HG02588 (cell line): ENCODE results near the gene LRRC59.
"Not testable (repeated sequence)": the region's sequence is repeated elsewhere in the genome, so short reads cannot be mapped to it uniquely, and the experiment has no call there.

Source experiments
- ATAC-seq: cut with Tn5 transposase; IDR thresholded peaks from one replicate; pipeline ENCODE4 v1.9.1; 2021; ENCODE audit warnings: mild to moderate bottlenecking, moderate library complexity; ENCODE audit not compliant: unreplicated experiment

LRRC59 gene

GRCh38 chr17:50424996-50425681, 27.8 kb upstream of the LRRC59 start:
- no peak for ATAC-seq

DNA sequence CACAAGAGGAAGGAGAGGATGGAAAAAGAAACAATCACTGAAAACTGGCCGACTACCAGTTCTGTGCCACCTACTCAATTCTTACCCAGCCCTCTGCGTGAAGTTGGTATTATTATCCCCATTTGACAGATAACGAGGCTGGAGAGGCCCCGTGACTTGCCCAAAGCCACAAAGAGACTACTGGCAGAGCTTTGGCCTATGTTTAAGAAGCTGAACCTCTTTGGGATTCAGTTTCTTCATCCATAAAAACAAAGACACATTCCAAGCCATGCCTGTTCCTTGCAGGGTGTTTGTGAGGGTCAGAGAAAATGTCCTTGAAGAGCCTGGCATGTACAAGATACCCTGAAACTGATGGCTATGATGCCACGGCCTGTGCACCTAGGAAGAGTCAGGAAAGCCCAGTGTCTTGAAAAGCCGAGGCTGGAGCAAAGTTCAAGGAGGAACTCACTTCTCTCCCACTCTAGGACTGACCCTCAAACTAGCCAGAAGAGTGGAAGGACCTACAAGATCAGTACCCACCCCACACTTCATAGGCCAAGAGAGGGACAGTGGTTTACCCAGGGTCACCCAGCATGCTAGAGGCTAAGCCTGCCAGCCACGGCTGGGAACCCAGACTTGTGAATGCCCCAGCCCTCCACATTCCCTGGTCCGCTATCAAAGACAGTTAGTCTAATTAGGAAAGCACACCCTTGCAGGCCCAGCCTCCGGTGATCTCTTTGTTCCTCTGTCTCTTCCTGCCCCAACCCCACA, 27.1 kb upstream of the LRRC59 start:
- no peak for ATAC-seq

GRCh38 chr17:50423553-50424159, 26.3 kb upstream of the LRRC59 start:
- ATAC-seq: no peak

- ATAC-seq: no peak
Measured at GRCh38 chr17:50422738-50423137, 25.4 kb upstream of the LRRC59 start.

GRCh38 chr17:50421308-50422051, 24.2 kb upstream of the LRRC59 start:
- no peak for ATAC-seq

GRCh38 chr17:50420419-50421112, 23.2 kb upstream of the LRRC59 start:
- no peak for ATAC-seq

DNA sequence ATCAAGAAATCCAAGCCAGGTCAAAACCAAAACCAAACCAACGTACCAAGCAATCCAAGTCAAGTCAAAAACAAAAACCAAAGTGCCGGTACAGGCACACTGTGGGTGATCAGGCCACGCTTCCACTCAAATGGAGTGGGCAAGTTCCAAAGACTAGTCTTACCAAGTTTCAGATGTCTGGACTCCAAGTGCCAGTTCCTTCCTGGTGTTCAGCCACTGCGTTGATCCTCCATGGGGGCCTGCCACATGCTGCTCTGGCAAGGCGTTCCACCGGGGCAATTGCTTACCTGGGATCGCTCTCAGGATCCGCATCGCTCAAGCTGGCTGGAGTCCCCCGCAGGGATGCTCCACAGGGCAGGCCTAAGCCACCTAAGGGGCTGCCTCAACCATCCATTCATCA, 22.3 kb upstream of the LRRC59 start:
- ATAC-seq: not testable (repeated sequence)

GRCh38 chr17:50414808-50415207, 17.5 kb upstream of the LRRC59 start:
- ATAC-seq: no peak

- no peak for ATAC-seq
Measured at GRCh38 chr17:50412188-50412732, 14.9 kb upstream of the LRRC59 start.

GRCh38 chr17:50407921-50408320, 10.6 kb upstream of the LRRC59 start:
- no peak for ATAC-seq

DNA sequence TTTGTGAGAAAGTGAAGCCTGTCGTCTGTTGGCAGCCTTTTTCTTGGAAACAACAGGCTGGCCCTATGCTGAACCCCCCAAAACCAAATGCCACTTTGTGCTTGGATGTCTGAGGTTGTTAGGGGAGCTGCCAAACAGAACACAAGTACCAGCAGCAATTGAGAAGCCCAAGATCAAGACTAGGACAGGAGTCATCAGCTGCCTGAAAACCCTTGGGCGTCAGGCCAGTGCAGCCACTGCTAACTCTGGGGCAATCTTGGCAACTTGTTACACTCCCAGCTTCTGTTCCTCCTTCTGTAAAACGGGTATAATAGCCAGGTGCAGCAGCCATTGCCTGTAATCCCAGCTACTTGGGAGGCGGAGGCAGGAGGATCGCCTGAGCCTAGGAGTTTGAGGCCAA, 9.3 kb upstream of the LRRC59 start:
- no peak for ATAC-seq

- not testable (repeated sequence) for ATAC-seq
Measured at GRCh38 chr17:50405351-50405750, 8.0 kb upstream of the LRRC59 start.

DNA sequence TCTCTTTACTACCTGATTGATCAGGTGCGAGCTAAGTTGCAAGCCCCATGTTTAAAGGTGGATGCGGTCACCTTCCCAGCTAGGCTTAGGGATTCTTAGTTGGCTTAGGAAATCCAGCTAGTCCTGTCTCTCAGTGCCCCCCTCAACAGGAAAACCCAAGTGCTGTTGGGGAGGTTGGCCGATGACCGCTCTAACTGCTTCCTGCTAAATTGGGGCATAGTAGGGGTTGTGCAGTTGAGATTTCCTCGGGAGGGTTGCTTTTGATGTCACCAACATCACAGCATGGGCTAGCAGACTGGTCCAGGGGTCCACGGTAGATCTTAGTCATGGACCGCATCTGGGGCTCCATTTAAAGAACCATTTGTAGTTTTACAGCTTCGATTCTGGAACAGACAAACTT, 2.3 kb upstream of the LRRC59 start:
- ATAC-seq: not testable (repeated sequence)

GRCh38 chr17:50398672-50399071, 1.3 kb upstream of the LRRC59 start:
- ATAC-seq: not testable (repeated sequence)

DNA sequence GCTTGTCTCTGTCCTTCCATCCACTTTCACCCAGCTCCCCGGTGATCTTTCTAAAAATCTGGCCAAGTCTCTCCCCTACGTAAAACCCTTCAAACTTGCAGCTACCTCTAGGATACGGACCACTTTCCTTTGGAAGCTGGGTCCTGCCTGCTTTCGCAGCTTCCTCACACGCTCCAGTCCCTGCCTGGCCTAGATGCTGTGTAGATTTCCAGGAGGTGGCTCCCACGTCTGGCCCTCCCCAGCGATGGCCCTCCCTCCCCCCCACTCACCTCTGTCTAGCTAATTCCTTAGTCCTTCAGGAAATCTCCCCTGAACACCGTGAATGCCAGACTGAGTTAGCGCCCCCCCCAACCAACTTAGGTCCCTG, 579 bp upstream of the LRRC59 start:
- ATAC-seq: no peak

- peak; percentile 6 for ATAC-seq
Measured at GRCh38 chr17:50396261-50397110, 837 bp downstream of the LRRC59 start.

DNA sequence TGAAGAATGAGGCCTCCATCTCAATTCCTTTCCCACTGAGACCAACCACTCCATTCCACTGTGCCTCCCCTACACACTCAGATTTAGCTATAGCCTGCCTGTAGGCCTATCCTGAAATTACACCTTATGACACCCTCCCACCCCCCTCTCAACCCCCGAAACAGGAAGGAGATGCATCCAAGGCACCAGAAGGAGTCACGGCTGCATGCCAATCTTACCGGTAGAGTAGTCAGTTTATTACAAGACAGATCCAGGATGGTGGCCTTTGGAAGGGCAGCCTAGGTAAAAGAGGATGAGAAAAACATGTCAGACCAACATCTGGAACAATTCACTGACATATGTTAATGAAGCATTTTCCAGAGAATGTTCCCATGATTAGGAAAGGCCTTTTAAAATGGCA, 2.6 kb downstream of the LRRC59 start:
- no peak for ATAC-seq

- ATAC-seq: no peak
Measured at GRCh38 chr17:50393700-50394099, 3.6 kb downstream of the LRRC59 start.

DNA sequence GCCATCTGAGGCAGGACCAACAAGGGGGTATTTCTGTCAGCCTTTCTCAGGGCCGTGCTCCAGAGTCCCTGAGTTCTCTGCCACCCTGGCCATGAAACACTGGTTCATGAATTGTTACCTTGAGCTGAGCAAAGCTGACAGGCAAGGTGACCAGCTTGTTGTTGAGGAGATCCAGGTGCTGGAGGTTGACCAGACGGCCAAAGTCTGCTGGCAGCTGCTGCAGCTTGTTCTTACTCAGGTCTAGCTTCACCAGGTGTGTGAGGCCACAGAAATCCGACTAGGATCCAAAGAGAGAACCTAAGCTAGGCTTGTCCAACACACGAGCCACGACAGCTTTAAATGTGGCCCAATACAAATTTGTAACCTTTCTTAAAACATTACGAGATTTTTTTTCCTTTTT, 4.7 kb downstream of the LRRC59 start:
- ATAC-seq: no peak

GRCh38 chr17:50389534-50389933, 7.8 kb downstream of the LRRC59 start:
- no peak for ATAC-seq
